WTC11 (cell line): ENCODE results near the gene NATD1. TPM values are rescaled to one million over a fixed set of nuclear protein-coding genes. Genes with fewer than 3 reads are reported as not detected.

Experiments used
- ATAC-seq: fragments of 200-7000 bp; cut with Tn5 transposase; 2 replicates; pipeline ENCODE4 v1.10.0; 2021; ENCODE audit warnings: mild to moderate bottlenecking, moderate library complexity
- CTCF ChIA-PET: fragments of 300-600 bp; sonication (Branson Sonifier 250); formaldehyde crosslinking; loops from one replicate; lab custom pipeline; 2021; ENCODE audit warnings: antibody characterized with exemption; lab: Charles Lee
- POLR2A ChIA-PET: fragments of 350-600 bp; sonication (Branson Sonifier 250); formaldehyde crosslinking; loops from one replicate; lab custom pipeline; 2021; ENCODE audit warnings: antibody characterized with exemption; lab: Charles Lee
- DNase-seq: peaks from one replicate; pipeline ENCODE4 v3.0.0; 2021; ENCODE audit warnings: low spot score
- H3K27ac Mint-ChIP-seq: 2 replicates; pipeline ENCODE4 v1.8.0; 2021; ENCODE audit warnings: mixed read lengths
- H3K27me3 Mint-ChIP-seq: 2 replicates; pipeline ENCODE4 v1.8.0; 2021; ENCODE audit warnings: low read depth, mild to moderate bottlenecking, moderate library complexity, mixed read lengths
- H3K36me3 Mint-ChIP-seq: 2 replicates; pipeline ENCODE4 v1.8.0; 2021; ENCODE audit warnings: mixed read lengths
- H3K4me1 Mint-ChIP-seq: 2 replicates; pipeline ENCODE4 v1.8.0; 2022; ENCODE audit warnings: mixed read lengths
- H3K4me3 Mint-ChIP-seq: 2 replicates; pipeline ENCODE4 v1.8.0; 2021; ENCODE audit warnings: mild to moderate bottlenecking, moderate library complexity, mixed read lengths
- H3K9me3 Mint-ChIP-seq: 2 replicates; pipeline ENCODE4 v1.8.0; 2021; ENCODE audit warnings: mixed read lengths
- ARID4B ChIP-seq: sonication (generic); formaldehyde crosslinking; IDR thresholded peaks from 2 replicates; pipeline ENCODE4 v1.8.0; 2023; ENCODE audit warnings: missing genetic modification reagents, mild to moderate bottlenecking, borderline replicate concordance
- ATF1 ChIP-seq: sonication (generic); formaldehyde crosslinking; IDR thresholded peaks from 2 replicates; pipeline ENCODE4 v1.8.1; 2023; ENCODE audit warnings: mild to moderate bottlenecking, moderate library complexity, missing genetic modification reagents
- CREM ChIP-seq: sonication (generic); formaldehyde crosslinking; IDR thresholded peaks from 2 replicates; pipeline ENCODE4 v1.8.1; 2022; ENCODE audit warnings: mild to moderate bottlenecking, missing genetic modification reagents, moderate library complexity
- GRHL2 ChIP-seq: fragments of 250-450 bp; sonication (Bioruptor Pico); IDR thresholded peaks from 2 replicates; pipeline ENCODE4 v1.8.0; 2022; ENCODE audit warnings: mild to moderate bottlenecking, moderate library complexity; ENCODE audit not compliant: insufficient replicate concordance, severe bottlenecking
- MYBL2 ChIP-seq: sonication (generic); formaldehyde crosslinking; IDR thresholded peaks from 2 replicates; pipeline ENCODE4 v1.8.1; 2023; ENCODE audit warnings: mild to moderate bottlenecking, moderate library complexity, missing genetic modification reagents
- PREB ChIP-seq: sonication (generic); formaldehyde crosslinking; IDR thresholded peaks from 2 replicates; pipeline ENCODE4 v1.8.1; 2022; ENCODE audit warnings: mild to moderate bottlenecking, missing genetic modification reagents, moderate library complexity, borderline replicate concordance
- PRRX2 ChIP-seq: fragments of 250-450 bp; sonication (Bioruptor Pico); IDR thresholded peaks from 2 replicates; pipeline ENCODE4 v1.8.0; 2021; ENCODE audit warnings: mild to moderate bottlenecking
- ZNF121 ChIP-seq: sonication (generic); formaldehyde crosslinking; IDR thresholded peaks from 2 replicates; pipeline ENCODE4 v1.8.0; 2023; ENCODE audit warnings: missing genetic modification reagents
- ZNF232 ChIP-seq: sonication (generic); formaldehyde crosslinking; IDR thresholded peaks from 2 replicates; pipeline ENCODE4 v1.8.0; 2022; ENCODE audit warnings: mild to moderate bottlenecking, missing genetic modification reagents
- ZNF416 ChIP-seq: fragments of 250-450 bp; sonication (Bioruptor Pico); IDR thresholded peaks from 2 replicates; pipeline ENCODE4 v1.9.0; 2021; ENCODE audit warnings: mild to moderate bottlenecking, inconsistent platforms
- ZSCAN18 ChIP-seq: fragments of 250-450 bp; sonication (Bioruptor Pico); IDR thresholded peaks from 2 replicates; pipeline ENCODE4 v2.1.2; 2022; ENCODE audit warnings: mild to moderate bottlenecking, moderate library complexity
- total RNA-seq: library from RNA; stranded (reverse); gene quantifications from 3 replicates; pipeline ENCODE4 v1.2.3, GENCODE V29; 2021
- TF ChIP-seq, protein P1 (sequence below): sonication (generic); formaldehyde crosslinking; IDR thresholded peaks from 2 replicates; pipeline ENCODE4 v1.8.0; 2022; ENCODE audit warnings: missing genetic modification reagents

The NATD1 gene
- total RNA-seq, 1 experiment from 2014 or later, result 10.1 TPM

GRCh38 chr17:21196126-21196525 is 57.1 kb downstream of the NATD1 start (continued):
- TF ChIP-seq ARID4B (no peak), CREM (no peak), ZNF232 (CRISPR knock-in tag) (no peak), GRHL2 (no peak)

- Mint-ChIP-seq H3K9me3 (no peaks in the 10 kb centered on the region), H3K4me3 (no peak overlapping the region), H3K27me3 (no peaks in the 10 kb centered on the region), H3K27ac (peak overlapping the region; percentile 66), H3K36me3 (peaks cover 30% of the 10 kb centered on the region), H3K4me1 (peaks cover 39% of the 10 kb centered on the region)
- CTCF ChIA-PET, result interaction anchor here (1.0 kb wide), 1 partner anchor 202 kb away, joined by 4 read pairs; no protein-coding TSS in a partner anchor
- TF ChIP-seq PREB (CRISPR knock-in tag) (no peak), MYBL2 (CRISPR knock-in tag) (no peak), PRRX2 (CRISPR knock-in tag) (no peak)
- no peak for ATAC-seq
- POLR2A ChIA-PET, result no interaction called here
- DNase-seq, result no peak
These were observed 58.5 kb downstream of the NATD1 start for GRCh38 chr17:21194703-21195102.

DNA sequence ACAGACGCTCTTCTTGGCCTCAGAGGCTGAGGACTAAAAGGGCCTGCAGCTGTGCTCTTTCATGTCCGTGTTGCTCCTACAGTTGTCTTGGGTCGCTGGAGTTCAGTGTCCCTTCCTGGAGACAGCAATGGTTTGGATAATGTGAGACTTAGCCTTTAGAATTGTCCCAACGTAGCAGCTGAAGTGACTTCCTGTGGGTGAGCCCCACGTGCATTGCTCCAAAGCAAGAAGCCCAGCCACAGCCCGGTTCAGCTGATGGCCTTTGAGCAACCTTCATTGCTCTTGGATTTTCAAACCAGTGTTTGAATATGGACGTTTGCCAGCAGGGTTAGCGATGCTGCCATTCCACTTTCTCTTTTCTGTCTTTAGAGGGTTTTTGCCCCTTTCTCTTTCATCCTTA is 59.0 kb downstream of the NATD1 start:
- H3K4me3 Mint-ChIP-seq, result no peak overlapping the region
- TF ChIP-seq ATF1 (CRISPR knock-in tag), result no peak
- TF ChIP-seq ZNF416, result no peak
- no peak for TF ChIP-seq ZSCAN18
- TF ChIP-seq ZNF121, result no peak
- TF ChIP-seq, protein P1, sequence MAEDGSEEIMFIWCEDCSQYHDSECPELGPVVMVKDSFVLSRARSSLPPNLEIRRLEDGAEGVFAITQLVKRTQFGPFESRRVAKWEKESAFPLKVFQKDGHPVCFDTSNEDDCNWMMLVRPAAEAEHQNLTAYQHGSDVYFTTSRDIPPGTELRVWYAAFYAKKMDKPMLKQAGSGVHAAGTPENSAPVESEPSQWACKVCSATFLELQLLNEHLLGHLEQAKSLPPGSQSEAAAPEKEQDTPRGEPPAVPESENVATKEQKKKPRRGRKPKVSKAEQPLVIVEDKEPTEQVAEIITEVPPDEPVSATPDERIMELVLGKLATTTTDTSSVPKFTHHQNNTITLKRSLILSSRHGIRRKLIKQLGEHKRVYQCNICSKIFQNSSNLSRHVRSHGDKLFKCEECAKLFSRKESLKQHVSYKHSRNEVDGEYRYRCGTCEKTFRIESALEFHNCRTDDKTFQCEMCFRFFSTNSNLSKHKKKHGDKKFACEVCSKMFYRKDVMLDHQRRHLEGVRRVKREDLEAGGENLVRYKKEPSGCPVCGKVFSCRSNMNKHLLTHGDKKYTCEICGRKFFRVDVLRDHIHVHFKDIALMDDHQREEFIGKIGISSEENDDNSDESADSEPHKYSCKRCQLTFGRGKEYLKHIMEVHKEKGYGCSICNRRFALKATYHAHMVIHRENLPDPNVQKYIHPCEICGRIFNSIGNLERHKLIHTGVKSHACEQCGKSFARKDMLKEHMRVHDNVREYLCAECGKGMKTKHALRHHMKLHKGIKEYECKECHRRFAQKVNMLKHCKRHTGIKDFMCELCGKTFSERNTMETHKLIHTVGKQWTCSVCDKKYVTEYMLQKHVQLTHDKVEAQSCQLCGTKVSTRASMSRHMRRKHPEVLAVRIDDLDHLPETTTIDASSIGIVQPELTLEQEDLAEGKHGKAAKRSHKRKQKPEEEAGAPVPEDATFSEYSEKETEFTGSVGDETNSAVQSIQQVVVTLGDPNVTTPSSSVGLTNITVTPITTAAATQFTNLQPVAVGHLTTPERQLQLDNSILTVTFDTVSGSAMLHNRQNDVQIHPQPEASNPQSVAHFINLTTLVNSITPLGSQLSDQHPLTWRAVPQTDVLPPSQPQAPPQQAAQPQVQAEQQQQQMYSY (CRISPR knock-in tag), result no peak
- no peak for DNase-seq
- H3K9me3 Mint-ChIP-seq, result no peaks in the 10 kb centered on the region
- POLR2A ChIA-PET, result no interaction called here
- peaks cover 30% of the 10 kb centered on the region for H3K36me3 Mint-ChIP-seq
- H3K27me3 Mint-ChIP-seq, result no peaks in the 10 kb centered on the region
- no peak for ATAC-seq
- H3K4me1 Mint-ChIP-seq, result peaks cover 34% of the 10 kb centered on the region
- H3K27ac Mint-ChIP-seq, result peak overlapping the region; percentile 66
- CTCF ChIA-PET, result interaction anchor here (1.0 kb wide), 1 partner anchor 201 kb away, joined by 4 read pairs; no protein-coding TSS in a partner anchor
